Inferior parietal cortex (tissue), 1 donor: Measurements from ENCODE around the gene MXI1.

Source experiments
- DNase-seq: peaks from one replicate; pipeline ENCODE4 v3.0.0-alpha.2; 2016; ENCODE audit errors: extremely low spot score

The MXI1 gene

DNA sequence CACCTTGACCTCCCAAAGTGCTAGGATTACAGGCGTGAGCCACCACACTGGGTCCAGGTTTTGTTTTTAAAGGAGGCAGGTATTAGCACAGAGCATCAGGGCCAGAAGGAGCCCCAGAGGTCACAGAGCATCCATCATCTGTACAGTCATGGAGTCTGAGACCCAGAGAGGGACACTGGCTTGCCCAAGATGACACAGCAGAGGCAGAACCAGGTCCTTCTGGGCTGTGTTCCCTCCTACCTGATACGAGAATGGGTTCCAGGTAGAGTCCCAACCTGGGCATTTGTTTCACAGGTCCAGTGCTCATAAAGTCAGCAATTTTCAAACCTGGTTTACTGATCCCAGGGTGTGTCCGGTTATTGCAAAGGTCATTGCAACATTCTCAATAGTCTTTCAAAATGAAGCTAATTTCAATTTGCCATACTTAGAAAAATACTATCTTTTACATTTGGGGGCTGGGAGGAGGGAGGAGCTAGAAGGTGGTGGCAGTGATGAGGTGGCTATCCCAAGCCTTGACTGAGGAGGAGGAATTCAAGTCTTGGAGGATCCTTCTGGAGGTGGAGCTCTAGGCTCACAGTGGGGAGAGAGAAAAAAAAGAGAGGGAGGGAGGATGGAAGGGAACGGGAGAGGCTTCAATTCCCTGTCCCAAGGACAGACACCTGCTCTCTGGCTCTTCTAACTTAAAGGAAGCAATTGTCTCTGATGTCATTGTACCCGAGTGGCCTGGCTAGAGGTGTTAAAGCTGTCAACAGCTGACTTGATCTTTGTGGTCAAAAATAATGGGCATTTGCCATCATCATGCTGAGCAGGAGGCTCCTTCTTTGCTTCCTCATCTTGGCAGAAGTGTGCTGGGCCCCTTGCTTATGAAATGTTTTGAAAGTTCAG lies 8.1 kb downstream of the MXI1 start:
- no peak for DNase-seq

DNA sequence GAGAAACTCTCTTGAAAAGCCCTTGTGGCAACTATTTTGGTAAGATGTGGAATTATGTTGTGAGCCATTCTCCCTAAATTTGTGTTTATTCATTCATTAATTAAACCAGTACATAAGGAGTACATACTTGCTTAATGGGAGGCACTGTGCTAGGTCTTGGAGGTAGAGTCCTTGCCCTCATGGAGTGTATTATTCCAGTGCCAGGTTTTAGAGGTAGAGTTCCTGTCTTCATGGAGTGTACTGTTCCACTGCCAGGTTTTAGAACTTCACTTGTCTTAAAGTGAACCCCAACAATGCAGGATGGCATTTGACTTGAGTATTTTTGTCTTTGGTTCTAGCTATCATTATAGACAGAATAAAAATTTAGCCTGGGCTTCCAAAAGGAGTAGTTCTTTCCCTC lies 8.8 kb downstream of the MXI1 start:
- no peak for DNase-seq

DNA sequence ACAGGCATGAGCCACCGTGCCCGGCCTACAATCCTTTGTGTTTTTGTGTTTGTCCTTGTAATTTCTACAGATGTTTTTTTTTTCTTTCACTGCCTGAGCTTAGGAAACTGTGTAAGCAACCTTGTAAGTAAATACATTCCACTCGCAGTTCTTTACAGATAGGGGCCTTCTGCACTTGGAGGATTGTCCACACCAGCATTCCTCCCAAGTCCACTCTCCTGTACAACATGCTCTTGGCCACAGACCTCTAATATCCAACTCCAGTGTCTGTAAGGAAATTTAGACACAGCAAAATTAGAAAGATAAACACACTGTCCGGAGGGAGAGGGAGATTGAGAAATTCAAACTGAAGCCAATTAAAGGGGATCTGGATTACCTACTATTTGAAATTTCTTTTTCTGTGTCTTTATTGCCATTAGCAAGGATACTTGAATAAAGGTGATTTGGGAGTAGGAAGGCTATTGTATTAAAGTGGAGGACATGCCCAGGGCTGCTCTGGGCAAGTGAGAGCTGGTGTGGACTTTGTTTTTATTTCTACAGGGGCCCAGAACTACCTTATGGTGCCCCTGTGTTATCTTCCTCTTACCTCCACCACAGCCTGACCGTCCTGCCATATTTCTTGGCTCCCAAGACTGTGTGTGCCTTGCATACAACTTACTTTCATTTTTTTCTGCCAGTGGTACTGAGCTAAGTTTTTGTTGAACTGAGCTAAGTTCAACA lies 9.7 kb downstream of the MXI1 start:
- no peak for DNase-seq

DNA sequence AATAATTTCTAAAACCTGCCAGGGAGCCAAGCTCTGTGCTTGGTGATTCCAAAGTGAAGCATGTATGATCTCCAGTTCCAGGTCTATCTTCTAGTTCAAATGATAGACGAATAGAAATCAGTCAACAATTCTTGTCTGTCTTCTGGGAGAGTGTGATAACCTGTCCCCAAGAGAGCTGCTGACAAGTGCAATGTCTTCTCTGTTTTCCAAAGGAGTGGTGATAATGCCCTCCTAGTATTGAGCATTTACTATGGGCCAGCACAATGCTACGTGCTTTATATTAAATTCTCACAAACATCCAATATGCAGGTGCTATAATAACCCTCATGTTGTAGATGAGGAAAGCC lies 10.2 kb downstream of the MXI1 start:
- DNase-seq, result no peak

DNA sequence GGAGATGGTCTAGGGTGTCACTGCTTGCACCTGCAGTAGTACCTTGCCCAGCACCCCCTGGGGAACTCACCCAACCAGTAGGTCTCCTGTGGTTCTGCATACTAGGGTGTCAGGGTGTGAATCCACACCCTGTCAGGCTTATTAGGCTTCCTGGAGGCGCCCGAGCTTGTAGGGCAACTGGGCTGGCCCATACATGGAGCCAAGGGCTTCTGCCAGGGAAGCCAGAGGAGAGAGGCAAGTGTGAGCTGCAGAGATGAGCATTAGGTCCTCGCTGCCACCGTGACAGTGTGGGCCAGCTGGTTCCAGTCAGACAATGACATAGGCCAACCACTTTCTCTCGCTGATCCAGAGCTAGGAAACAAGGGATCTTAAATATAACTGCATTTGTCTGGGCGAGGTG lies 11.2 kb downstream of the MXI1 start:
- DNase-seq, result no peak

DNA sequence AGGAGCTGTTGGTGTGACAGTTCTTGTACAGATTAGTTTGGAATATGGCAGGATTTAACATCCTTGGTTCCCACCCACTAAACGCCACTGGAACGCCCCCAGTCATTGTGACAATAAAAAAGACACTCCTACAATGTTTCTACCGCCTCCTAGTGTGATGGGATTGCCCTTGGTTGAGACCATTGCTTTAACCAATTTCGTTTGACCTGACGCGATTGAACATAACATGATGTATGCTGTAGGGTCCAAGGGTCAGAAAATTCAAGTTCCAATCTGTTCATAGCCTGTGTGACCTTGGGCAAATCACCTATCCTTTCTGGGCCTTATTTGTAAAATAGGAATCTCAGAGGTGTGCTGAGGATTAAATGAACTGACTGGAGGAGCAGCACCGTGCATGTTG lies 12.5 kb downstream of the MXI1 start:
- no peak for DNase-seq

DNA sequence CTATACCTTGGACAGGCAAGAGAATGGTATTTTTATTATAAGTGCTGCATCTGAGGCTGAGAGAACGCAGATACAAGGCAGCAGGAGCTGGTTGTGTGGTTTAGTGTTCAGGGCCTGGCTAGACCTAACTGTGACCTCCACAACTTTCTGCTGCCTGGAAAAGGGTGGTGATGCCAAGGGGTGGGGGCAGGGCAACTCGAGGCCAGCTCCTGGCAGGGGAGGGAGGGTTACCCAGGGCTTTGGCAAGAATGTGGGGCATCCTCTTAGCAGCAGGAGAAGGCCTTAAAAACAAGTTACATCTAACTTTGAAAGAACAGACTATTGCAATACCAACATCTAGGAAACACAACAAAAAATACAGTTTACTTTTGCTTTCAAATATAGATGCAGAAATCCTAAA lies 13.0 kb downstream of the MXI1 start:
- no peak for DNase-seq

DNA sequence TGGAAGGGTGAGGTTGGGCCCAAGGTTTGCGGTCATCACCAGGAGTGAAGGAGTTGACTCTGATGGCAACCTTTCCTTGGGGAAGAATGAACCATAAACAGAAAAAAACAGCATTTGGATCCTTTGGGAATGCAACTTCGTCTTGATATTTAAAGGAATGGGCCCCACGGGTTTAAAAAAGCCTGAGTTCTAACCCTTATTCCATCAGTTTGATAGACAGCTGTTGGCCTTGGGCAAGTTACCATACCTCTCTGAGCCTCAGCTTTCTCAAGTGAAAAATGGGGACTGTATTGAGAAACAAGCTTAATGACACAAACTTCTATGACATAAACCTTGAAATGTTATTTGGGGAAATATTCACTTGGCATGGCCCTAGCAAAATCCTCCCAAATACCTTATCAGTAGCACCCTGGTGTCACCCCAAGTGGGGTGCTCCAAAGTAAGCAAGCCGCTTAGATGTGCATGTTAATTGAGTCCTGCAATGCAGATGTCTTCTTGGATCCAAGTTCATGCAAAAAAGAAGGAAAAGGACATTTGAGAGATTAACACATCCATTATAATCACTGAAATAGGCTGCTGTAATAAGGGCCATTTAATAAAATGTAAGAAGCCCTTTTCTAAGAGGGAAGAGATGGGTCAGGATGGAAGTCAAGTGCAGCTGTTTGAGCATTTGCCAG lies 13.8 kb downstream of the MXI1 start:
- peak; percentile 66 for DNase-seq

DNA sequence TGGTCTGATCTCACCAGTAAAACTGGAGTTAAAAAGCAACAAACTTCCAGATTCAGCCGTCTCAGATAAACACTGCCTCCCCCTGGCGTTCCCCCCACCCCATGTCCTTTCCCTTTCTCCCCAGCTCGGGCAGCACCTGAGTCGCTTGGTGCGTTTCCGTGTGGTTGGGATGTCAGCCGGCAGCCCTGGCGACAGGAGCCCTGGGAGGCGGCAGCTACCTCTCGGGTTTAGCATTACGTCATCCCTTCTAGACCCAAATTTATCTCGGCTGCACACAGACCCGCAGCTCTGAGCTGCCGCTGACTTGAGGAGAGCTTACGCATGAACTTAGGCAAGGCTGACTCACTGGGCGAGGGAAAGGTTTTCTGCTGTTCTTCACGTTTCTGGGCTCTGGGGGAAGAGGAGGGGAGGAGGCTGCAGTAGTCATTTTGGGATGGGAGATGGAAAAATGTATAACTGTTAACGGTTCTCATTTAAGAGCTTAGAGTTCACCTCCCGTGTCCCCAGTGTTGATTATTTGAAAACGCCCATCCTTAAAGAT lies 14.4 kb downstream of the MXI1 start:
- peak; percentile 79 for DNase-seq

DNA sequence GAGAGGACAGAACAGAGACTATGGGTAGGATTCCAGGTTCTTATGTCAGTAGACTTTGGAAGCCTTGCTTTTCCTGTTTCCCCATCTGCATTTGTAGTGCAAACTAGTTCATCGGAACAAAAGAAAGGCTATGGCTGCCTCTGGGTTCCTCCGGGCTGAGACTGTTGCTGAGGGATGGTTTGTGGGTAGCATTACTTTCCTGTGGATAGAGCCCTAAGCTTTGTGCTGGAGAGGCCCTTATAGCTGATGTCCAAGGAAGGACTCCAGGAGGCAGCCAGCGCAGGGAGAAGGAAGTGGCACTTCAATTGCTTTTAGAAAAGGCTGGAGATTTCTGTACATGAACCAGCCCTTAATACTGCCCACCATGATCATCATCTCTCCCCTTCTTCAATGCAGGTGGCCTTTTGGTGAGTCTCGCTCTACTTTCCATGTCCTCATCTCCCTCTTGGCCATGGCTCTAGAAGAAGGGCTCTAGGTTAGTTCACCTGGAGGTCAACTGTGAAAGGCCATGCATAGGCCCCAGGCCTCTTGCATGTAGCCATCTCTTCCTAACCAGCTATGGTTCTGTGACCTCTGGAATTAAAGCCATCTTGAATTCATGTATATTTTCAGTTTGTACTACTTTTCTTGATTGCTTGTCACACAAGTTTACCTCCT lies 15.4 kb downstream of the MXI1 start:
- no peak for DNase-seq

DNA sequence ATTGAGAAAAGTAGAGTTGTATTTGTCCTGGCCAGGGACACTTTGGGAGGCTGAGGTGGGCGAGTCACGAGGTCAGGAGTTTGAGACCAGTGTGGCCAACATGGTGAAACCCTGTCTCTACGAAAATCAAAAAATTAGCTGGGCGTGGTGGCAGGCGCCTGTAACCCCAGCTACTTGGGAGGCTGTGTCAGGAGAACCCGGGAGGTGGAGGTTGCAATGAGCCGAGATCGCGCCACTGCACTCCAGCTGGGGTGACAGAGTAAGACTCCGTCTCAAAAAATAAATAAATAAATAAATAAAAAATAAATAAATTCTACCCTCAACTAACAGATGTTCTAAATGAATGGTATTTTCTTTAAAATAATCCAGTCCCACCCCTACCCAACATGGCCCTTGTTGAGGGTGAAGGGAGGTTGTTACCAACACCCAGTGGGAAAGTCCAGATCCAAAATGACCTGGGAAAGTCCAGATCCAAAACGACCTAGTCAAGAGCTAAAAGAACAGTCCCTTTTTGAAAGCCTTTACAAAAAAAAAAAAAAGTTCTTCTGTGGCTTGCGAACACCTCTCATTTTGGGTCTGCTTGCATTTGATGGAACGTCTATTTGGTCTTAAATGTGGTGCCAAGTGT lies 16.0 kb downstream of the MXI1 start:
- DNase-seq, result no peak

DNA sequence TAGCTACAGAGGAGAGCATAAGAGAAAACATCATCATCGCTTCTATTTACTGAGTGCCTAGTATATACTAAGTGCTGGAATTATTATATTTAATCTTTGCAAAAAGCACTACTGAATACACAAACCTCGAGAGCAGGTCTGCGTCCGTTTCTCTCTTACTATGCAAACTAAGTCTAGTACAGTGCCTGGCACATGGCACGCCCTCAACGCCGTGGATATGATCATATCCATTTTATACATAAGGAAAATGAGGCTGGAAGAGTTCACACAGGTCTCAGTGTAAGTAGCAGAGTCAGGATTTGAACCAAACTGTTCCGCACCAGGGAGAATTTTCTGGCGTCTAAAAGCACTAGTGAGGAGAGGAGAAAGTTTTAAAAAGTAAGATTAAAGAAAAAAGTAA lies 17.6 kb downstream of the MXI1 start:
- no peak for DNase-seq

DNA sequence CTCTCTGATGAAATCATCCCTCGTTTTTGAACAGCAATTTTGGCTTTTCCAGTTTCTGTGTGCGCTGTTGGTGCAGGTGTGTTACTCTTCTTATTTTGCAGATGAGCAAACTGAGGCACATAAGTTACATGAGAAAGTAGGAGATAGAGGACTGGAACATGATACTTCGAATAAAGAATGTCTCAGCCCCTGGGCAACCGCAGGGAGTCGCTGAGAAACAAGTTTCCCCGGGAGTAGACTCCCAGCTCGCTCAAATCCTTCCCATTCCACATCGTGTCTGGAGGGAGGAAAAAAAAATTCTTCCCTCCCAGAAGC lies 18.0 kb downstream of the MXI1 start:
- DNase-seq, result no peak

DNA sequence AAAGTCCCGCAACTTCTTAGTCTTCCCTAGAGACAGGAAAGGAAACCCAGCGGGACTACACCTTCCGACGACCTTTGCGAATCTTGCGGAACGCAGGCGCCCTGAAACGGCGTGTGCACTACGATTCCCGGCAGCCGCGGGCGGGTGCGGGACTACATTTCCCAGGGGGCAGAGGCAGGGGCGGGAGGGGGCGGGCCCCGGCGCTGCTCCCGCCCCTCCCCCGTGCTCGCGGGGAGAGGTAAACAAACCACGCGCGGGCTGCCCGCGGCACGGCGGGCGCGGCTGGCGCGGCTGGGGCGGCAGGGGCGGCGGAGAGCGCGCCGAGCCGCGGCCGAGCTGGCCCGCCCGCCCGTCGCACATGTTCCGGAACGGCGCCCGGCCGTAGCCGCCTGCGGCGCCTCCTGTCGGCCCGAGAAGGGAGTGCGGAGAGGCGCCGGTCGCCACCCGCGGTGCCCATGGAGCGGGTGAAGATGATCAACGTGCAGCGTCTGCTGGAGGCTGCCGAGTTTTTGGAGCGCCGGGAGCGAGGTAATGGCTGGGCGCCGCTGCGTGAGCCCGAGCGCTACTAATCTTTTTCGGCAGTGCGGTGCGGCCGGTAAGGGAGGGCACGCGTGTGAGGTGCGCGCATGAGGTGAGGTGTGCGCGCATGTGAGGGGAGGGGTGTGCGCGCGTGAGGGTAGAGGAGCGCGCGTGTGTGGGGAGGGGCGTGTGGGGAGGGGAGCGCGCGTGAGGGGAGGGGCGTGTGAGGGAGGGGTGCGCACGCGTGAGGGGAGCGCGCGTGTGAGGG lies 18.5 kb downstream of the MXI1 start:
- peak; percentile 95 for DNase-seq

DNA sequence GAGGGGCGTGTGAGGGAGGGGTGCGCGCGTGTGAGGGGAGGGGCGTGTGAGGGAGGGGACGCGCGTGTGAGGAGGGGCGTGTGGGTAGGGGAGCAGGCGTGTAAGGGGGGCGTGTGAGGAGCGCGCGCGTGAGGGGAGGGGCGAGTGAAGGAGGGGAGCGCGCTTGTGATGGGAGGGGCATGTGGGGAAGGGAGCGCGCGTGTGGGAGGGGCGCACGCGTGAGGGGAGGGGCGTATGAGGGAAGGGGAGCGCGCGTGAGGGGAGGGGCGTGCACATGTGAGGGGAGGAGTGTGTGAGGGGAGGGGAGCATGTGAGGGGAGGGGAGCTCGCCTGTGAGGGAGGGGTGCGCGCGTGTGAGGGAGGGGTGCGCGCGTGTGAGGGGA lies 19.1 kb downstream of the MXI1 start:
- no peak for DNase-seq

DNA sequence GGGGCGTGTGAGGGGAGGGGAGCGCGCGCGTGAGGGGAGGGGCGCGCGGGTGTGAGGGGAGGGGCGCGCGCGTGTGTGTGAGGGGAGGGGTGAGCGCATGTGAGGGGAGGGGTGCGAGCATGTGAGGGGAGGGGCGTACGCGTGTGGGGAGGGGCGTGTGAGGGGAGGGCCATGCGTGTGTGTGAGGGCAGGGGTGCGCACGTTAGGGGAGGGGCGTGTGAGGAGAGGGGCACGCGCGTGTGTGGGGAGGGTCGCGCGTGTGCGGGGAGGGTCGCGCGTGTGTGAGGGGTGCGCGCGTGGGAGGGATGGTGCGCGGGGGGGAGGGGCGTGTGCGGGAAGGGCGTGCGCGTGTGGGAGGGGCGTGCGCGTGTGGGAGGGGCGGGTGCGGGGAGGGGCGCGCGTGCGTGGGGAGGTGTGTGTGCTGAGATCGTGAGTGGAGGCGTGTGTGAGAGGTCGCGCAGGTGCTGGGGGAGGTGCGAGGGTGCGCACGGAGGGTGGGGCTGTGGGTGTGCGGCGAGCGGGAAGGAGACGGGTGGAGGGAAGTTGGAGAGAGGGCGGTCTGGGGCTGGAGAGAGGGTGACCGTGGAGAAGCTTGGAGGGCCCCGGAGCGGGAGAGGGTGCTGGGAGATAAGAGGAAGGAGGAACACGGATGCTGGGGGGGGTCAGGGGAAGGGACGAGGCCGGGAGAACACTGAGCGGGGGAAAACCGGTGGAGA lies 19.7 kb downstream of the MXI1 start:
- no peak for DNase-seq

DNA sequence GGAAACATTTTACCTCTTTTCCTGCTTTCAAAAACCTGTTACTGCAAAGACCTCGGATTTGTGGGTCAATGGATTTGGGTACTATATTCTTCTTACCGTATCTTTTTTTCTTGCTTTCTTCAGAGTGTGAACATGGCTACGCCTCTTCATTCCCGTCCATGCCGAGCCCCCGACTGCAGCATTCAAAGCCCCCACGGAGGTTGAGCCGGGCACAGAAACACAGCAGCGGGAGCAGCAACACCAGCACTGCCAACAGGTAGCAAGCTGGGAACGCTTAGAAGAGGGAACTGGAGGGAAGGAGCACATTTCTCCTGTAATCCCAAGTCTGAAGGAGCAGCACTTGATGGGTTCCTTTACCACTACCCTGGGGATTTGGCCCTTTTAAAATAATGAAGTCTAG lies 20.7 kb downstream of the MXI1 start:
- DNase-seq, result no peak

DNA sequence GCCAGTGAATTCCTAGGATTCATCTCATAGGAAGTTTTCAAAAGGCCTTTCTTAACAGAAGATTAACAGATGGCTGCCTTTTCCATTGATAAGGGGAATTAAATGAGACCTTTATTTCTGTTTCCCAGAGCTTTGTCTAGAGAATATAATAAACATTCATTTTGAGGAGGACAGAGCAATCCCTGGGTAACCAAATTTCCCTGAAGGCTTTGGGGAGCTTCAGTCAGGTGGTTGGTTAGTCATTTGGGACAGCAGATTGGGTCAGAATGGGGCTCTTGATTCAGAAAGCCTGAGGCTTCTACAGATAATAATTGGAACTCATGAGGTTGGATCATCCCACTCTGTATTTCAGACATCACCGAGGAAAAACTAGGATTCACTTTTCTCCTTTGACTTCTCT lies 21.8 kb downstream of the MXI1 start:
- DNase-seq, result no peak

DNA sequence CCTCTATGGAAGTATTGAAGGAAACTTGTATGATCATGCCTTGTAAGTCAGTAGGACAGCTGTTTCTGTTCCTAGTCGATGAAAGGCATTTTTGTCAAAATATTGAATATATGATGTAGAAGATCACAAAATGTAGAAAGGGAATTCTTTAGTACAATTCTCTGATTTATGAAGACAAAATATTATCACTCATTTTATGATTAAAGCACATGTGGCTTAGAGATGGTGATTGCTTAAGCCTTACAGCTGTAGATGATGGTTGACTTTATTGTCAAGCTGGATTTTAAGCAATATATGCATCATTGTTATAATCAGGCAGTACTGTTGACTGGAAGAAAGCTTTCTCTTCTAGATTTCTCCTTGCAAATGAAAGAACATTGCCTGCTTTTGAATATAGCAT lies 26.4 kb downstream of the MXI1 start:
- DNase-seq, result no peak

DNA sequence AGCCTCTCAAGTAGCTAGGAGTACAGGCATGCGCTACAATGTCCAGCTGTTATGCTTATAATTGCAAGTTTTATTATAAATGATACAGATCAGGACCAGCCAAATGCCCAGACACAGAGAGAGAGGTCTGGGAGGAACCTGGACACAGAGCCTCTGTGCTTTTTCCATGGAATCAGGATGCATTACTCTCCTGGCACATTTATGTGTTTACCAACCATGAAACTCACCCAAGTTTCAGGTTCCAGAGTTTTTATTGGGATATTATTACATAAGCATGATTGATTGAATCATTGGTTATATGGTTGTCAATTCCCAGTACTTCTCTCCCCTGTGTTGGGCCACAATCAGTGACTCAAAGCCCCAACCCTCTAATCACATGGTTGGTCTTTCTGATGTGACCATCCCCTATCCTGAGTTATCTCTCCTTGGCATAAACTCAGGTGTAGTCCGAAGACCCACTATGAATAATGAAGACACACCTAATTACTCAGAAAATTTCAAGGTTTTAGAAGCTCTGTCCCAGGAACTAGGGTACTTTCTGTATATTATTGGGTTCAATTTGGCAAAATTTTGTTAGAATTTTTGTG lies 30.6 kb downstream of the MXI1 start:
- no peak for DNase-seq
